Endodermal cell (in vitro differentiated cells): ENCODE measurements around the gene CEP295NL. TPM values are rescaled to one million over a fixed set of nuclear protein-coding genes. Genes with fewer than 3 reads are reported as not detected.

Source experiments
- DNase-seq: peaks from one replicate; pipeline ENCODE4 v3.0.0-alpha.2; 2017
- H3K27ac ChIP-seq: 2 replicates; pipeline ENCODE4 v1.5.1; 2013; ENCODE audit warnings: mild to moderate bottlenecking, low read depth, low read length, moderate library complexity
- H3K27me3 ChIP-seq: 2 replicates; pipeline ENCODE4 v1.6.1; 2013; ENCODE audit warnings: mild to moderate bottlenecking, low read length, moderate library complexity; ENCODE audit not compliant: insufficient read depth, control insufficient read depth, poor library complexity, severe bottlenecking
- H3K36me3 ChIP-seq: 2 replicates; pipeline ENCODE4 v1.7.0; 2013; ENCODE audit warnings: mild to moderate bottlenecking, low read length, moderate library complexity; ENCODE audit not compliant: control insufficient read depth, insufficient read depth
- H3K4me1 ChIP-seq: one replicate; pipeline ENCODE4 v1.7.0; 2013; ENCODE audit warnings: low read length; ENCODE audit not compliant: control insufficient read depth, insufficient read depth
- H3K4me3 ChIP-seq: 2 replicates; pipeline ENCODE4 v1.5.1; 2013; ENCODE audit warnings: mild to moderate bottlenecking, low read length, moderate library complexity
- H3K9ac ChIP-seq: 2 replicates; pipeline ENCODE4 v1.6.1; 2013; ENCODE audit warnings: mild to moderate bottlenecking, low read length, moderate library complexity; ENCODE audit not compliant: poor library complexity, severe bottlenecking; ENCODE audit errors: extremely low read depth
- H3K9me3 ChIP-seq: 2 replicates; pipeline ENCODE4 v1.6.1; 2013; ENCODE audit warnings: mild to moderate bottlenecking, low read length, moderate library complexity; ENCODE audit not compliant: control insufficient read depth
- H3K27ac Mint-ChIP-seq: 2 replicates; pipeline ENCODE4 v1.8.0; 2020; ENCODE audit warnings: mixed read lengths
- H3K27me3 Mint-ChIP-seq: 2 replicates; pipeline ENCODE4 v1.8.0; 2021; ENCODE audit warnings: mild to moderate bottlenecking, mixed read lengths; ENCODE audit not compliant: insufficient read depth
- H3K36me3 Mint-ChIP-seq: 2 replicates; pipeline ENCODE4 v1.8.0; 2020; ENCODE audit warnings: low read depth, mixed read lengths
- H3K4me1 Mint-ChIP-seq: 2 replicates; pipeline ENCODE4 v1.8.0; 2020; ENCODE audit warnings: mixed read lengths
- H3K4me3 Mint-ChIP-seq: 2 replicates; pipeline ENCODE4 v1.8.0; 2020; ENCODE audit warnings: mild to moderate bottlenecking, moderate library complexity, mixed read lengths
- H3K9me3 Mint-ChIP-seq: 2 replicates; pipeline ENCODE4 v1.8.0; 2020; ENCODE audit warnings: mild to moderate bottlenecking, mixed read lengths
- CTCF ChIP-seq: fragments of 200-600 bp; sonication (generic); conservative IDR thresholded peaks from 2 replicates; pipeline ENCODE4 v1.5.0; 2021; ENCODE audit warnings: antibody characterized with exemption, mild to moderate bottlenecking
- WGBS, 2 experiments: methylation state at CpG; one replicate each; pipeline versions ENCODE4 v1.1.5 to v1.1.7; 2013; ENCODE audit warnings: missing lambda C conversion rate in 2 of 2, mixed read lengths in 1 of 2; ENCODE audit not compliant: insufficient coverage in 1 of 2, insufficient read length in 1 of 2; 5-methylcytosine and 5-hydroxymethylcytosine counted together
- total RNA-seq, 2 donors: library from RNA; stranded (reverse); fragmentation: NEBNext Ultra II Directional in 1 of 2; extraction: Animal tissue kit (Norgen Biotek cat#: 25700) in 1 of 2; gene quantifications; 2 replicates in 1 of 2; 3 replicates in 1 of 2; pipeline ENCODE4 v1.2.1, GENCODE V29; 2021

CEP295NL gene
- total RNA-seq, 2 donors from 2014 or later: 0.97 to 2.2 TPM

GRCh38 chr17:78875363-78876093 lies 27.5 kb downstream of the CEP295NL start:
- H3K36me3 Mint-ChIP-seq: peaks cover 23% of the 10 kb centered on the region
- Histone ChIP-seq H3K9me3 (no peaks in the 10 kb centered on the region), H3K9ac (no peak overlapping the region), H3K27ac (peak overlapping the region; percentile 38), H3K36me3 (peaks cover 14% of the 10 kb centered on the region), H3K27me3 (no peaks in the 10 kb centered on the region), H3K4me3 (no peak overlapping the region), H3K4me1 (no peaks in the 10 kb centered on the region)
- H3K9me3 Mint-ChIP-seq: no peaks in the 10 kb centered on the region
- DNase-seq: peak; percentile 53
- no peaks in the 10 kb centered on the region for H3K27me3 Mint-ChIP-seq
- 89 to 94% methylated on average over 3 to 9 of the region's 9 CpGs for WGBS, 2 experiments
- H3K4me3 Mint-ChIP-seq: no peak overlapping the region
- no peak for TF ChIP-seq CTCF
- peaks cover 7% of the 10 kb centered on the region for H3K4me1 Mint-ChIP-seq
- H3K27ac Mint-ChIP-seq: peak overlapping the region; percentile 48

GRCh38 chr17:78873519-78874340 lies 29.3 kb downstream of the CEP295NL start:
- no peaks in the 10 kb centered on the region for H3K9me3 ChIP-seq
- no peaks in the 10 kb centered on the region for H3K9me3 Mint-ChIP-seq
- H3K27me3 Mint-ChIP-seq: no peaks in the 10 kb centered on the region
- no peak overlapping the region for H3K4me3 Mint-ChIP-seq
- H3K4me1 Mint-ChIP-seq: peaks cover 6% of the 10 kb centered on the region
- no peak overlapping the region for H3K27ac ChIP-seq
- no peak overlapping the region for H3K9ac ChIP-seq
- peaks cover 38% of the 10 kb centered on the region for H3K36me3 Mint-ChIP-seq
- H3K36me3 ChIP-seq: peaks cover 14% of the 10 kb centered on the region
- H3K27ac Mint-ChIP-seq: peak overlapping the region; percentile 36
- no peak for DNase-seq
- TF ChIP-seq CTCF: no peak
- H3K27me3 ChIP-seq: no peaks in the 10 kb centered on the region
- H3K4me1 ChIP-seq: no peaks in the 10 kb centered on the region
- WGBS, 2 experiments: 91 to 92% methylated on average over 13 to 21 of the region's 21 CpGs
- no peak overlapping the region for H3K4me3 ChIP-seq

GRCh38 chr17:78872486-78872885 lies 30.5 kb downstream of the CEP295NL start:
- DNase-seq: no peak
- Histone ChIP-seq H3K9me3 (no peaks in the 10 kb centered on the region), H3K4me3 (no peak overlapping the region), H3K27ac (no peak overlapping the region), H3K4me1 (no peaks in the 10 kb centered on the region), H3K9ac (no peak overlapping the region), H3K27me3 (no peaks in the 10 kb centered on the region), H3K36me3 (peaks cover 14% of the 10 kb centered on the region)
- H3K4me3 Mint-ChIP-seq: no peak overlapping the region
- no peaks in the 10 kb centered on the region for H3K9me3 Mint-ChIP-seq
- peaks cover 6% of the 10 kb centered on the region for H3K4me1 Mint-ChIP-seq
- no peak for TF ChIP-seq CTCF
- no peaks in the 10 kb centered on the region for H3K27me3 Mint-ChIP-seq
- peaks cover 43% of the 10 kb centered on the region for H3K36me3 Mint-ChIP-seq
- 95 to 100% methylated on average over 4 to 6 of the region's 6 CpGs for WGBS, 2 experiments
- H3K27ac Mint-ChIP-seq: no peak overlapping the region
